HG03060 (cell line): ENCODE results near the gene FGD2.

Experiments
- ATAC-seq: cut with Tn5 transposase; IDR thresholded peaks from one replicate; pipeline ENCODE4 v1.9.1; 2021; ENCODE audit warnings: low read depth, moderate number of reproducible peaks; ENCODE audit not compliant: unreplicated experiment

FGD2 gene

GRCh38 chr6:36970892-36971842 is 34.3 kb upstream of the FGD2 start:
- ATAC-seq = no peak

- no peak for ATAC-seq
These were observed 33.4 kb upstream of the FGD2 start for GRCh38 chr6:36971921-36972673.

GRCh38 chr6:36973190-36973589 is 32.3 kb upstream of the FGD2 start:
- ATAC-seq = no peak

- no peak for ATAC-seq
These were observed 31.8 kb upstream of the FGD2 start for GRCh38 chr6:36973647-36974046.

GRCh38 chr6:36975231-36976006 is 30.0 kb upstream of the FGD2 start:
- ATAC-seq = no peak

- no peak for ATAC-seq
These were observed 29.5 kb upstream of the FGD2 start for GRCh38 chr6:36976007-36976264.

- ATAC-seq = no peak
These were observed 28.9 kb upstream of the FGD2 start for GRCh38 chr6:36976509-36976908.

GRCh38 chr6:36976931-36977330 is 28.5 kb upstream of the FGD2 start:
- ATAC-seq = no peak

- no peak for ATAC-seq
These were observed 27.9 kb upstream of the FGD2 start for GRCh38 chr6:36977470-36977941.

- no peak for ATAC-seq
These were observed 26.8 kb upstream of the FGD2 start for GRCh38 chr6:36978421-36979346.

- no peak for ATAC-seq
These were observed 26.1 kb upstream of the FGD2 start for GRCh38 chr6:36979347-36979742.

GRCh38 chr6:36980129-36980528 is 25.3 kb upstream of the FGD2 start:
- no peak for ATAC-seq

- ATAC-seq = no peak
These were observed 24.4 kb upstream of the FGD2 start for GRCh38 chr6:36980876-36981619.

- ATAC-seq = no peak
These were observed 21.9 kb upstream of the FGD2 start for GRCh38 chr6:36983538-36983937.

- no peak for ATAC-seq
These were observed 20.7 kb upstream of the FGD2 start for GRCh38 chr6:36984581-36985416.

- ATAC-seq = no peak
These were observed 20.0 kb upstream of the FGD2 start for GRCh38 chr6:36985417-36985807.

- ATAC-seq = peak; percentile 60
These were observed 19.4 kb upstream of the FGD2 start, which contains the start of gene MTCH1 for GRCh38 chr6:36985808-36986703. Gene MTCH1, minus strand, starts transcription at chr6:36986196. Its CDS starts 23 bp downstream, at chr6:36986173.
